ENCODE measurements around the gene MAP1LC3B2.
A peak's percentile ranks its signal among the peaks of the same experiment; 100 is the strongest.
"Not testable (repeated sequence)": the region's sequence is repeated elsewhere in the genome, so short reads cannot be mapped to it uniquely, and the experiment has no call there.

The MAP1LC3B2 gene

DNA sequence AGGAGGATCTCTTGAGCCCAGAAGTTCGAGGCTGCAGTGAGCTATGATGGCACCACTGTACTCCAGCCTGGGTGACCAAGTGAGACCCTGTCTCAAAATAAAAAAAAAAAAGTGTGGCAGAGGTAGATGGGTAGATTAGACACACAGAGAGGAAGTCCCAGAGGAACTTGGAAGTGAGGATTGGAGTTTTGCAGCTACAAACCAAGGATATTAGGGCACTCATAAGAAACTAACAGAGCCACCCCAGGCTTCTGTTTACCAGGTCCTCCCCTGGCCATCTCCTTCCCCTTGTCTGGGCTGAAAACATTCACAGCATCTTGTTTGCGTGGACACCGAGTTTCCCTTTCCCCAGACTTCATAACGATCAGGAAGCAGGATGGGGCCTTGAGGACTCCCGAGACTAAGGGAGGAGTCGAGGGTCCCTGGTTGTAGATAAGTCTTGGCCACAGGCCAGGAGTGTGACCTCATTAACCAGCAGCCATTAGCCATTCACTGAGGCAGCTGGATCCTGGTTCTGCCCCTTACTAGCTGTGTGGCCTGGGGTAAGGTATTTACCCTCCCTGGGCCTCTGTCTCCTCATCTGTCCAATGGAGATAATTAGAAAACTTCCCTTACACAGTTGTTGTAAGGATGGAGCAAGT, 2.1 kb downstream of the MAP1LC3B2 start:
- no peak for DNase-seq

- DNase-seq, result no peak
Measured at GRCh38 chr12:116562090-116562489, 2.9 kb downstream of the MAP1LC3B2 start.

DNA sequence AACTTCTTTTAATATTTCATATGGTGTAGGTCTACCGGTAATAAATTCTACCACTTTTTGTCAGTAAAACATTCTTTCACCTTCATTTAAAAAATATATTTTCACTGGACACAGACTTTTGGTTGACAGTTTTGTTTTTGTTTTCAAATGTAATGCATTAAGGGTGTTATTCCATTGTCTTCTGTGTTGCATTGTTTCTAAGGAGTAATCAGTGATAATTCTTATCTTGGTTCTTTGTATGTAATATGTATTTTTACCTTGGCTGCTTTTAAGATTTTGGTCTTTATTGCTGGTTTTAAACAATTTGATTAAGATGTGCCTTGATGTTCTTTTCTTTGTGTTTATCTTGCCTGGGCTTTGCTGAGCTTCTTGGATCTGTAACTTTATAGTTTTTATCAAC, 4.1 kb downstream of the MAP1LC3B2 start:
- DNase-seq, result no peak

DNA sequence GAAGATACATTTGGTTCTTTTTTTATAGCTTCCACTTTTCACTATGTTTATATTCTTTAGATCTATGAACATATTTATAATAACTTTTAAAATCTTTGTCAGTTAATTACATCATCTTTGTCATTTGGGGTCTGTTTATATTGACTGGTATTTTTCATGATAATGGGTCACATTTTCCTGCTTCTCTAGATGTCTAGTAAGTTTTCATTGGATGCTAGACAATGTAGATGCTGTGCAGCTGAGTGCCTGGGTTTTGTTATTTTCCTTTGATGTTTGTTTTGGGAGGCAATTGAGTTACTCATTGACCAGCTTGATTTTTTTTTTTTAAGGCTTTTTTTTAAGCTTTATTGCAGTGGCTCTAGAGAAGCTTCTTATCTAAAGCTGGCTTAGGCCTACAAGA, 4.9 kb downstream of the MAP1LC3B2 start:
- DNase-seq, result no peak

GRCh38 chr12:116565221-116565620, 6.0 kb downstream of the MAP1LC3B2 start:
- DNase-seq, result not testable (repeated sequence)

GRCh38 chr12:116565963-116566362, 6.8 kb downstream of the MAP1LC3B2 start:
- no peak for DNase-seq

DNA sequence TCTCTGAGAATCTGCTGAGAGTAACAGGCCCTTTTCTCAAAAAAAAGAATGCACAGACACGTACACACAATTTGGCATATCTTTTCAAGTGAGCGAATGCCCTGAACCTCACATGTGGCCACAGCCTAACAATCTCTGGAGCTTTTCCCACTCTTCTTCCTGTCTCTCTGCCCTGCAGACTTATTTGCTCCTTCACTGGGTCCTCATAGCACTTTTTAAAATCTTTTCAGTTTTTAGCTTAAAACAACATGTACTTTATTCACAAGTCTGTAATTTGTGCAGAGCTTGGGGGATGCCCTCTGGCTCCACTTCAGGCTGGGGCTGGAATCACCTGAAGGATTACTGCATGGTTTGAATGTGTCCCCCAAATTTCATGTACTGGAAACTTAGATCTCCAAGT, 9.0 kb downstream of the MAP1LC3B2 start:
- no peak for DNase-seq

- no peak for DNase-seq
Measured at GRCh38 chr12:116571089-116571488, 11.9 kb downstream of the MAP1LC3B2 start.

DNA sequence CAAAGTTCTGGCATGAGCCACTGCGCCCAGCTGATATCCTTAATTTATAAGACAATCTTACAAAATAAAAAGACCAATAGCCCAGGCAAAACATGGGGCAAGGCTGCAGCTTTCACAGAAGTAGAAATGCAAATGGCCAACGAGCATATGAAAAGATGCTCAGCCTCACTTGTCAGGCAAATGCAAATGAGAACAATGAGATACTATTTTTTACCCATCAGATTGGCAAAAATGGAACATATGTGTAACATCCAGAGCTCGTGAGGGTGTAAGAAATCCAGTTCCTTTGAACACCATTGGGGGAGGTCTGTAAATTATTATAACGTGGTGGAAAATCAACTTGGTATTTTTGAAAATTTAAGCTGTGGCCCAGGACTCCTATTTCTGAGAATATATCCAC, 14.6 kb downstream of the MAP1LC3B2 start:
- DNase-seq, result no peak

GRCh38 chr12:116575754-116576153, 16.6 kb downstream of the MAP1LC3B2 start:
- not testable (repeated sequence) for DNase-seq

- no peak for DNase-seq
Measured at GRCh38 chr12:116577154-116577561, 18.0 kb downstream of the MAP1LC3B2 start.

DNA sequence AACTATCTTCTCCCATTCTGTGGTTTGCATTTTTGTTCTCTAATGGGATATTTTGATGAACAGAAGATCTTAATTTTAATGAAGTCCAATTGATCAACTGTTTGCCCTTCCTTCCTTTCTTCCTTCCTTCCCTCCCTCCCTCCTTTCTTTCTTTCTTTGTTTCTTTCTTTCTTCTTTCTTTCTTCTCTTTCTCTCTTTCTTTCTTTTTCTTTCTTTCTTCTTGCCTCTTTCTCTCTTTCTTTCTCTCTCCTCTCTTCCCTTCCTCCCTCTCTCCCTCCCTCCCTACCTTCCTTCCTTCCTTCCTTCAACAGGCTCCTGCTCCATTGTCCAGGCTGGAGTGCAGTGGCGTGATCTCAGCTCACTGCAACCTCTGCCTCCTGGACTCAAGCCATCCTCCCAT, 18.9 kb downstream of the MAP1LC3B2 start:
- DNase-seq, result no peak

DNA sequence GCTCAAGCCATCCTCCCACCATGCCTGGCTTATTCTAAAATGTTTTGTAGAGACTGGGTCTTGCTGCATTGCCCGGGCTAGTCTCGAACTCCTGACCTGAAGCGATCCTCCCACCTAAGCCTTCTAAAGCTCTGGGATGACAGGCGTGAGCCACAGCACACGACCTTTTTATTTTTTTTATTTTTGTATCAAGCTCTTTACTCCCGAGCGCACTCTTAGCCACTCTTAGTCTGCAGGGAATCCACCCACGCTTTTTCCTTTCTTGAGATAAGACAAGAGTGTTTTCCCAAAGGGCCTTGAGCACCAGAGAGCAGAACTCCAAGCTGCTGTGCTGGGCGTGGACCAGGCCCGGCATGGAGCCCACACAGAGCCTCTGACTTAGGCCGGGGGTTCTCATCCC, 23.4 kb downstream of the MAP1LC3B2 start:
- no peak for DNase-seq

GRCh38 chr12:116583129-116583694, 24.0 kb downstream of the MAP1LC3B2 start:
- no peak for DNase-seq

DNA sequence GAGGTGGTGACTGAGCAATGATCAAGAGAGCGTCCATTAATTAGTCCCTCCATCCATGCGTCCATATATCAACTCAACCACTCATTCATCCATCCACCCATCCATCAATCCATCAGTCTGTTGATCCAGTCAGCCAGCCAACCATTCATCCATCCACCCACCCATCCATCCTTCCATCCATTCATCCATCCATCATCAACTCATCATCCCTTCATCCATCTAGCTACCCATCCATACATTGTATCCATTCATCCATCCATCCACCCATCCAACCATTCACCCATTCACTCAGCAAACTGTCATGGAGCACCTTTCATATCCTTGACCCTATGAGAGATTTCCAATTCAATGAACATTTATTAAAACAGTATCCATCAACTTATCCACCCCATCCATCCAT, 28.1 kb downstream of the MAP1LC3B2 start:
- no peak for DNase-seq

DNA sequence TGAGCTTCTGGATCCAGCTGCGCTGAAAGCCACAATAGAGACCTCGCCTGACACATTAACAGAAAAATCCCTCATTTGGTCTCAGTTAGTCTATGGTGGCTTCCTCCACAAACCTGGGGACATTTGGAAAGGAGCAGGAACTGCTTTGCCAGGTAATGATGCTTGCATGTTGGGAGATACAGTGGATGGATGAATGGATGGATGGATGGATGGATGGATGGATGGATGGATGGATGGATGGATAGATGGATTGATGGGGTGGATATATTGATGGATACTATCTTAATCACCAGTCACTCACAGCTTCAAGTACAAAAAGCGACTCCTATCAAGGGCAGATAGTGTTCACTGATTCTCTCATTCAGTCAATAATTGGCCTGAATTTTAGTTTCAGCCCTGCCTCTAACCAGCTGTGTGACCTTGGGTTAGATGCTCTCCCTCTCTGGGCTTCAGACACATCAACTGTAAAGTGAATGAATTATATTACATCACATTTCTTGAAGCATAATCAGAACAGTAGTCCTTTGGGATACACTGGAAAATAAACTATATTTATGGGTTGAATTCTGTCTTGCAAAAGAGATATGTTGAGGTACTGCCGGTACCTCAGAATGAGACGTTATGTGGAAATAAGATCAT, 29.3 kb downstream of the MAP1LC3B2 start:
- DNase-seq, result no peak

DNA sequence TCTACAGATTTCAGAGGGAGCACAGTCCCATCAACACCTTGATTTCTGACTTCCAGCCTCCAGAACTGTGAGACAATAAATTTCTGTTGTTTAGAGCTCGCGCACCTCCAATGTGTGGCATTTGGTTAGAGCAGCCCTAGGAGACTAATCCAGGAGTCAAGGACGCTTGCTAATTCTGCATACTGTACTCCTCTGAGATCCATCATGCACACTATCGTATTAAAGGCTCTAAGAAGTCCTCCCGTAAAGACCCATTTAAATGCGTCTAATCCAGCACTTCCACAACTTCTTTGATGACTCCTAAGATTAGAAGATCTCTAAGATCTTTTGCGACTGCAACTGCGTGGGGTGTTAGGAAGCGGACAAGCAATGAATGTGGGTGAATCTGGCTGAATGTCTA, 30.4 kb downstream of the MAP1LC3B2 start:
- no peak for DNase-seq

GRCh38 chr12:116590561-116590960, 31.4 kb downstream of the MAP1LC3B2 start:
- no peak for DNase-seq

- no peak for DNase-seq
Measured at GRCh38 chr12:116591855-116592637, 32.9 kb downstream of the MAP1LC3B2 start.

GRCh38 chr12:116592731-116593130, 33.5 kb downstream of the MAP1LC3B2 start:
- peak; percentile 56 for DNase-seq

- no peak for DNase-seq
Measured at GRCh38 chr12:116594325-116595038, 35.3 kb downstream of the MAP1LC3B2 start.

DNA sequence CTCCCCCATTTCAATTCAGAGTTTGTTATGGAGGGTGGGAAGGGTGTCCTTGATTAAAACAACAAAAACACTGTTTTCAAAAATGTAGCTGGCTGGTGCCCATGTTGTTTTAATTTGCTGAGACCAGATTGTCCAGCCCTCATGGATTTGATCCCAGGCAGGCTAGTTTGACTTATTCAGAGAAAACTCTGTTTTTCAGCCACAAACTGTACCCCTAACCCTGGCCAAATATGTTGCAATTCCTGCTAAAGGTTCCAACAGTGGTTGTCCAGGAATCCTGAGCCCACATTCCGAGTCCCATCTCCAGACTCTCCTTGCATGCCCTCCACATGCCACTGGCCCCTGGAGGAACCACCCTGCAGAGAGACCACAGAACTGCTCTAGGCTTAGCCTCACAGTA, 36.0 kb downstream of the MAP1LC3B2 start:
- DNase-seq, result peak; percentile 36

DNA sequence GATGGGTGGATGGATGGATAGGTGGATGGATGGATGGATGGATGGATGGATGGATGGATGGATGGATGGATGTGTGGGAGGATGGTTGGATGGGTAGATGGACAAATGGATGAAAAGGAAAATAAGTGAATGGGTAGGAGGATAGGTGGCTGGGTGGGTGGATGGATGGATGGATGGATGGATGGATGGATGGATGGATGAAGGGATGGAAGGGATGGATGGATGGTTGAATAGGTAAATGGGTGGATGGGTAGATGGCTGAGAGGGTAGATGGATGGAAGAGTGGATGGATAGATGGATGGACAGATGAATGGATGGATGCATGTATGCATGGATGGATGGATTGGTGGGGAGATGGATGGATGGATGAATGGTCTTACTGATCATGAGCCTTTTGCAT, 36.5 kb downstream of the MAP1LC3B2 start:
- DNase-seq, result no peak

Measured in fibroblast of skin of abdomen (primary cell).